Dendritic cell treated with granulocyte-macrophage colony-stimulating factor and Interleukin-4, amounts not matched to agents 40 ng/mL and 50 ng/mL, for 4 days (primary cell): Measurements from ENCODE around the gene CARD9.
A peak's percentile ranks its signal among the peaks of the same experiment; 100 is the strongest.

Experiments
- H3K27ac Mint-ChIP-seq: one replicate; pipeline ENCODE4 v1.8.0; 2022; ENCODE audit warnings: mild to moderate bottlenecking, mixed read lengths
- H3K27me3 Mint-ChIP-seq: one replicate; pipeline ENCODE4 v1.8.0; 2022; ENCODE audit warnings: mild to moderate bottlenecking, mixed read lengths
- H3K36me3 Mint-ChIP-seq: one replicate; pipeline ENCODE4 v1.8.0; 2022; ENCODE audit warnings: low read depth, mixed read lengths
- H3K4me1 Mint-ChIP-seq: one replicate; pipeline ENCODE4 v1.8.0; 2022; ENCODE audit warnings: low read depth, mixed read lengths
- H3K4me3 Mint-ChIP-seq: one replicate; pipeline ENCODE4 v1.8.0; 2022; ENCODE audit warnings: mild to moderate bottlenecking, moderate library complexity, mixed read lengths
- H3K9me3 Mint-ChIP-seq: one replicate; pipeline ENCODE4 v1.8.0; 2022; ENCODE audit warnings: mixed read lengths
- intact Hi-C: fragments of 100-400 bp; cut with micrococcal nuclease; formaldehyde crosslinking; loops from one replicate; pipeline ENCODE4 v1.15.0; 2022

CARD9 gene

GRCh38 chr9:136373300-136374182 lies at the start of gene CARD9:
CARD9 (minus strand) TSS chr9:136373669; CDS start chr9:136372078, 1,591 bp downstream.
- no peaks in the 10 kb centered on the region for H3K9me3 Mint-ChIP-seq
- no peaks in the 10 kb centered on the region for H3K27me3 Mint-ChIP-seq
- intact Hi-C loops = loop anchor here (1.0 kb wide), 1 partner anchor 10 kb away; the partner anchor contains the start of gene DNLZ
- H3K27ac Mint-ChIP-seq = peak within 1 kb of the TSS; percentile 93
- peak within 1 kb of the TSS; percentile 97 for H3K4me3 Mint-ChIP-seq
- H3K4me1 Mint-ChIP-seq = peaks cover 68% of the 10 kb centered on the region
- peaks cover 81% of the 10 kb centered on the region for H3K36me3 Mint-ChIP-seq

DNA sequence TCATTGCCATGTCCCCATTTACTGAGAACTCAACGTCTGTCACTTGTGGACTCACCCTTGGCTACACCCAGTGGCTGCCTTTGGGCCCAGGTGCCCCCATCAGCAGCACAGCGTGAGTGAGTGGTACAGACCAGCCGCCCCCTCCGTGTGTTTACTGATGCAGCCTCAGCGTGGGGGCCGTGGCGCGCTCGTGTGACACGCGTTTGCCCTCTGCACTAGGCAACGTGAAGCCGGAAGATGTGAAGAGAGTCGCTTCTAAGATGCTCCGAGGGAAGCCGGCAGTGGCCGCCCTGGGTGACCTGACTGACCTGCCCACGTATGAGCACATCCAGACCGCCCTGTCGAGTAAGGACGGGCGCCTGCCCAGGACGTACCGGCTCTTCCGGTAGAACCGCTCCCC lies 49.4 kb upstream of the CARD9 start:
- H3K4me1 Mint-ChIP-seq = no peaks in the 10 kb centered on the region
- intact Hi-C loops = no loop called here
- H3K27me3 Mint-ChIP-seq = no peaks in the 10 kb centered on the region
- peaks cover 96% of the 10 kb centered on the region for H3K36me3 Mint-ChIP-seq
- H3K9me3 Mint-ChIP-seq = no peaks in the 10 kb centered on the region
- H3K4me3 Mint-ChIP-seq = no peak overlapping the region
- H3K27ac Mint-ChIP-seq = no peak overlapping the region

DNA sequence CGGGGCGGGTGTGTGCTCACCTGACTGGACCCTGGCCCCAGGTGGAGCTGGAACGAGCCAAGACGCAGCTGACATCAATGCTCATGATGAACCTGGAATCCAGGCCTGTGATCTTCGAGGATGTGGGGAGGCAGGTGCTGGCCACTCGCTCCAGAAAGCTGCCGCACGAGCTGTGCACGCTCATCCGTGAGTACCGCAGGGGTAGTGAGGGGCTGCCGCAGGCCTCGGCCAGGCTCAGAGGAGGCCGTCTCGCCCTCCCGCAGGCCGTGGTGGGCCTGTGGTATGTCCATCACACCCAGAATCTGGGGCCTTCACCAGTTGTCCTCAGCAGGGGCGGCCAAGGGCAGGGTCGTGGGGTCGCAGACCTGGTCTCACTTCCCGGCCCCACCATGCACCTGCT lies 48.3 kb upstream of the CARD9 start:
- no peak overlapping the region for H3K4me3 Mint-ChIP-seq
- H3K27me3 Mint-ChIP-seq = no peaks in the 10 kb centered on the region
- intact Hi-C loops = no loop called here
- no peaks in the 10 kb centered on the region for H3K9me3 Mint-ChIP-seq
- no peak overlapping the region for H3K27ac Mint-ChIP-seq
- no peaks in the 10 kb centered on the region for H3K4me1 Mint-ChIP-seq
- H3K36me3 Mint-ChIP-seq = peaks cover 98% of the 10 kb centered on the region

GRCh38 chr9:136419092-136419420 lies 45.6 kb upstream of the CARD9 start:
- no peaks in the 10 kb centered on the region for H3K9me3 Mint-ChIP-seq
- H3K36me3 Mint-ChIP-seq = peaks cover 100% of the 10 kb centered on the region
- no peak overlapping the region for H3K4me3 Mint-ChIP-seq
- intact Hi-C loops = no loop called here
- no peak overlapping the region for H3K27ac Mint-ChIP-seq
- H3K27me3 Mint-ChIP-seq = no peaks in the 10 kb centered on the region
- no peaks in the 10 kb centered on the region for H3K4me1 Mint-ChIP-seq

GRCh38 chr9:136418182-136419091 lies 45.0 kb upstream of the CARD9 start:
- intact Hi-C loops = no loop called here
- no peaks in the 10 kb centered on the region for H3K4me1 Mint-ChIP-seq
- no peaks in the 10 kb centered on the region for H3K27me3 Mint-ChIP-seq
- H3K36me3 Mint-ChIP-seq = peaks cover 100% of the 10 kb centered on the region
- no peak overlapping the region for H3K27ac Mint-ChIP-seq
- H3K4me3 Mint-ChIP-seq = no peak overlapping the region
- no peaks in the 10 kb centered on the region for H3K9me3 Mint-ChIP-seq

DNA sequence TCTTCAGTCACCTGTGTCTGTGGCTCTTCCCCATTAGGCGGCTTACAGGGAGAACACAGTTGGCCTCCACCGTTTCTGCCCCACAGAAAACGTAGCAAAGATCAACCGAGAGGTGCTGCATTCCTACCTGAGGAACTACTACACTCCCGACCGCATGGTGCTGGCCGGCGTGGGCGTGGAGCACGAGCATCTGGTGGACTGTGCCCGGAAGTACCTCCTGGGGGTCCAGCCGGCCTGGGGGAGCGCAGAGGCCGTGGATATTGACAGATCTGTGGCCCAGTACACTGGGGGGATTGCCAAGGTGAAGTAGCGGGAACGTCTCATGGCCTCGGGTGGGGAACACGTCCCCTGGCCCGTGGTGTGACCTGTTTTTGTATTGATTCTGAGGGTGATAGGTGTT lies 43.4 kb upstream of the CARD9 start:
- Mint-ChIP-seq H3K4me3 (no peak overlapping the region), H3K4me1 (peaks cover 2% of the 10 kb centered on the region), H3K9me3 (no peaks in the 10 kb centered on the region), H3K36me3 (peaks cover 100% of the 10 kb centered on the region), H3K27me3 (no peaks in the 10 kb centered on the region), H3K27ac (no peak overlapping the region)
- intact Hi-C loops = no loop called here

- H3K36me3 Mint-ChIP-seq = peaks cover 95% of the 10 kb centered on the region
- H3K9me3 Mint-ChIP-seq = no peaks in the 10 kb centered on the region
- no peak overlapping the region for H3K27ac Mint-ChIP-seq
- H3K4me1 Mint-ChIP-seq = peaks cover 7% of the 10 kb centered on the region
- no peak overlapping the region for H3K4me3 Mint-ChIP-seq
- intact Hi-C loops = no loop called here
- no peaks in the 10 kb centered on the region for H3K27me3 Mint-ChIP-seq
Measured at GRCh38 chr9:136416427-136416826, 43.0 kb upstream of the CARD9 start.

- intact Hi-C loops = no loop called here
- Mint-ChIP-seq H3K9me3 (no peaks in the 10 kb centered on the region), H3K36me3 (peaks cover 86% of the 10 kb centered on the region), H3K27me3 (no peaks in the 10 kb centered on the region), H3K4me1 (peaks cover 34% of the 10 kb centered on the region), H3K4me3 (no peak overlapping the region), H3K27ac (no peak overlapping the region)
Measured at GRCh38 chr9:136412962-136413361, 39.5 kb upstream of the CARD9 start.

- Mint-ChIP-seq H3K9me3 (no peaks in the 10 kb centered on the region), H3K4me1 (peaks cover 37% of the 10 kb centered on the region), H3K4me3 (peak overlapping the region; percentile 88), H3K27ac (peak overlapping the region; percentile 89), H3K36me3 (peaks cover 86% of the 10 kb centered on the region), H3K27me3 (no peaks in the 10 kb centered on the region)
- intact Hi-C loops = no loop called here
Measured at GRCh38 chr9:136411378-136411777, 37.9 kb upstream of the CARD9 start.

DNA sequence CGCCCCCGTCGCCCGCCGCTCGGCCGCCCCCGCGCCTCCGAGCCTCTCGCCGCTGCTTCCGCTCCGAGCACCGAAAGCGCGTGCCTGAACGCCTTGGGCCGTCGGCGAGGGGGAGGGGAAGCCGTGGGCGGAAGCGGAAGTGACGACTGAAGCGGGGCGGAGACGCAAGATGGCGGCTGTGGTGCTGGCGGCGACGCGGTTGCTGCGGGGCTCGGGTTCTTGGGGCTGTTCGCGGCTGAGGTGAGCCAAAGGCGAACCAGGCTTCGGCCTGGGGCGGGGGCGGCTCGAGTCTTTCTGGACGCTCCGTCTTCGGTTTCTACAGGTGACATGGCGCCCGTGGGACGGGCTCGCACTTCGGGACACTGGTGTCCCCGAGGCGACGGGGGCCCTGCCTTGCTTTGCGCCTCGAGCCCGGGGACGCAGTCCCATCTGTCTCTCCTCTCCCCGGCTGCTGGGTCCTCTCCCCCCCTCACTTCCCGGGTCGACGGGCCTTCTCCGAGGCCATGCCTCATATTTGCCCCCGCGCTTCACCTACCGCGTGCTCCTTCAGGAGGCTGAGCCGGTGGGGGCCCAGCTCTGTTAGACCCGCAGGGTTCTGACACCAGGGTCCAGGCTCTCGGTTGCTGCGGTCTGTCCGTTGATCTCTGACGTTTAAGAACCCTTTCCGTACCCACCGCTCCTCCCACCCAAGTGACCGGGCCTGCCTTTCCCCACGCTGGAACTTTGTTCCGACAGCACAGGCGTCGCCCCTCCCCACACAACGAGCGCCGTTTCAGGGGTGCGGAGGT lies 37.2 kb upstream of the CARD9 start, which contains the start of the genes ENTR1 and PMPCA:
Gene ENTR1 (minus strand): TSS at position 115 of the 788 bp plus-strand sequence. CDS start 217 bp downstream, outside the sequence.
Gene PMPCA (plus strand): TSS at position 159 of the 788 bp plus-strand sequence. CDS start 11 bp downstream, at position 170.
- intact Hi-C loops = no loop called here
- Mint-ChIP-seq H3K9me3 (no peaks in the 10 kb centered on the region), H3K4me3 (peak within 1 kb of the TSS; percentile 88), H3K36me3 (peaks cover 86% of the 10 kb centered on the region), H3K27ac (peak within 1 kb of the TSS; percentile 89), H3K27me3 (no peaks in the 10 kb centered on the region), H3K4me1 (peaks cover 37% of the 10 kb centered on the region)

GRCh38 chr9:136409557-136410455 lies 36.3 kb upstream of the CARD9 start:
- peak overlapping the region; percentile 89 for H3K27ac Mint-ChIP-seq
- peaks cover 86% of the 10 kb centered on the region for H3K36me3 Mint-ChIP-seq
- no peaks in the 10 kb centered on the region for H3K27me3 Mint-ChIP-seq
- H3K4me3 Mint-ChIP-seq = peak overlapping the region; percentile 88
- peaks cover 40% of the 10 kb centered on the region for H3K4me1 Mint-ChIP-seq
- intact Hi-C loops = loop anchor here (10.0 kb wide), 1 partner anchor 75 kb away; the partner anchor contains the start of gene SEC16A
- no peaks in the 10 kb centered on the region for H3K9me3 Mint-ChIP-seq

GRCh38 chr9:136407911-136408310 lies 34.4 kb upstream of the CARD9 start:
- H3K27ac Mint-ChIP-seq = peak overlapping the region; percentile 89
- peaks cover 51% of the 10 kb centered on the region for H3K4me1 Mint-ChIP-seq
- H3K4me3 Mint-ChIP-seq = no peak overlapping the region
- no peaks in the 10 kb centered on the region for H3K27me3 Mint-ChIP-seq
- intact Hi-C loops = loop anchor here (10.0 kb wide), 1 partner anchor 77 kb away; the partner anchor contains the start of gene SEC16A
- H3K36me3 Mint-ChIP-seq = peaks cover 86% of the 10 kb centered on the region
- H3K9me3 Mint-ChIP-seq = no peaks in the 10 kb centered on the region
